CD4-positive, alpha-beta T cell treated with Interleukin-4 for 1 hour (primary cell): Measurements from ENCODE around the gene SLC6A17.

Source experiments
- DNase-seq, 2 donors: peaks; one replicate each; pipeline ENCODE4 v3.0.0-alpha.2; 2020 to 2022

Gene SLC6A17

DNA sequence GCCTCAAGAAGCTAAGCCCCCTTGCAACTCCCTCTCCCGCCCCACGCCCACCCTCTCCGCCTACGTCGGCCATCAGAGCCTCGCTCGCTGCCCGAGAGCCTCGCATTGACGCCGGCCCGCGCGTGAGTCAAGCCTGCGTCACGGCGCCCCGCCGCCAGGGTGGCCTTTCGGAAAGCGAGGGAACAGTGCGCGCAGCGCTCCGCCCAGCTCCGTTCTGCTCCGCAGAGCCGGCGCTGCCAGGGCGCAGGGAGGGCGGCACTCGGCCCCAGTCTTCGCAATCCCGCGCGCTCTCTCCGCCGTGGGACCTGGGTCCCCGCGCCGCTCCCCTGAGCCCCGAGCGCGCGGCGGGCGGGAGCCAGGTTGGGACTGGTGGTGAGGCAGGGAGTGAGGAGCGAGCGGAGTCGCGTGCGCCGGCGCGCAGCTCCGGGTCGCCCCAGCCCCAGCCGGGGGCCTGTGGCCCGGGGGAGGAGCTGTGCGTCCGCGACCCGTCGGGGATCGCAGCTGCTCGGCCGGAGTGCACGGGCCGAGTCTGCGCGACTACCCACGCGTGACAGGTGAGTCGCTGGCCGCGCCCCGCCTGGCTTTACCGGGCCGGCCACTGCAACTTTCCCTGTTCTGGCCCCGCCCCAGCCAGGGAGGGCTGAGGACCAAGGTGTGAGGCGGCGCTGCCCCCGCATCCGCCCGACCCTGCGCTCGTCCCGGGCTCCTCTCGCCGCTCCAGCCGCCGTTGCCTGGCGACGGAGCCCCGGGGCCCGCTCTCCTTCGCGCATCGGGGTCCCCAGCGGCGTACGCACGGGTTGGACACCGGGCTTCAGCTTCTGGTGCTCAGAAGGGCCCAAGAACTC lies at the start of gene SLC6A17:
SLC6A17 (plus strand) TSS at position 165 of the 845 bp plus-strand sequence. CDS start 16,436 bp downstream, outside the sequence.
- DNase-seq = no peak

DNA sequence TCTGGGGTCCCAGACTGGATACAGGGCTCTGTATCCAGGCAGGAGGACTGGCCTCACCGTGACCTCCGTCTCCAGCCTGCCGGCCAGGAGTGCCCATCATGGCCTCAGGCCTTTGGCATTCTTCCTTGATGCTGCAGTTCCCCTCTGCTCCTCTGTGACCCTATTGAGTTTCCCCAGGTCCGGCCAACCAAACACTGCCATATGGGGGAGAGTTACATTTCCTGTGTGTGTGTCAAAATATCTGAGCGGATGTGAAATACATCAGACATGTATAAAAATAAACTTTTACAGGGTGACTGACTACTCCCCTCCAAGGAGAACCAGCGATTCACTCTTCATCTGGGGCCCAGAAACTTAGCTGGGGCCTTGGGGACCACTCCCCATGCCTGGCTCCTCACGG lies 48.2 kb upstream of the SLC6A17 start:
- DNase-seq = no peak

DNA sequence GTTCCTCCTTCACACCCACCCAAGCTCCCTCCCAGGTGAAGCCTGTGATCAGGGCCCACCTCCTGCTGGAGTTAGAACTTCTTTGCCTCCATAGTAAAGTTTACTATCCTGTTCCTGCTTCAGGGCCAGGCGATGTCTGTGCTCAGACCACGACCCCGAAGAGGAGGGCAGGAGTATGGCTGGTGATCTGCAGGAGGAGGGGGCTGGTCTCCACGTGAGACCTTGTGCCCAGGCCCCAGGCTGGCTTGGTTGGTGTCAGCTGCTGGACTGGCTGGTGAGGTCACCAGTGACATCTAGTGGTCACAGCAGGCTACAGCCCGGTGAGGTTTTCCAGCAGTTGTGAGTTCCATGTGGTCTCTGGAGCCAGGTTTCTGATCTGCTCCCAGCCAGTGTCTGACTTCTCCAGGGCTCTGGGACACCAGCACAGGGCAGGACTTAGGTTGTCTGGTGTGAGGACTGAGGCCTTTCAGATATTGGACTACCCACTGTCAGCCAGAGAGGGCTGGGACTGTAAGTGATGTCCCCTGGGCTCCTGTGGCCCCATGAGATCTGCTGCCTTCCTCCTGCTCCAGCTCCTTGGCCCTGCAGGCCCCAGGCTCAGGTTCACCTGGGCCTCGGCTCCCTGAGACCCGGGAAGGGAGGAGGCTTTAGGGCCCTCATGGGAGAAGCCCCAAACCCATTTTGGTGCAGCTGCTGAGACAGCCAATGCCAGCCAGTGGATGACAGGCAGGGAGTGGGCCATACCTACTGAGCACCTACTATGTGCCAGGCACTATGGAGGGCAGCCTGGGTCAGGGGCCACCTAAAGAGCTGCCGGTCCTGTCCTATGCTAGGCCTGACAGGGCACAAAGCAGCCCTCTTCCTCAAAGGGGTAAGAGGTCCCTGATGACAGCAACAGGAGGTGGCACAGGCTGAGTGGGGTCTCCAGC lies 44.0 kb upstream of the SLC6A17 start:
- DNase-seq = peak; percentile 58 to 67

DNA sequence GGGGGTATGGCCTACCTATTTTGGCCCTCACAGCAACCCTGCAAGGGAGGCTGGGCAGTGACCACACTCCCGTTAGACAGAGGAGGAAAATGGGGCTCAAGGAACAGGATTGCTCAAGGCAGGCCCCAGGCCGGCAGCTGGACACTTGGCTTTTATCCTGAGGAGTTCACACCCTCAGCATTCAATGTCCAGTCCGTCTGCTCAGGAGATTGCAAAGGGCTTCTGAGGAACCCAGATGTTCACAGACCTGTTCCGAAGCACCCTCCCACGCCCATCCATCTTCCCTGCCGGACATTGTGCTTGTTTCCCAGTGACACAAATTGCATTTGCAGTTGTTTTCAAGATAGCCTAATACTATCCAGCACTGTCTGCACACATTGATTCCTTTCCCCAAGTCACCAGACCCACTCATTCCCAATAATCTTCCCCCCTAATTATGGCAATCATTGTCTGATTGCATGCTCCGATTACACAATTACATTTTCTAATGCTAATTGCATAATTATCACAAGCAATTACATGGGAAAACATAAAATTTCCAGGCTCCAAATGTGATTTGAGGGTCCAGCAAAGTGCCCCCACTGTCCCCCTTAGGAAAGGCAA lies 42.3 kb upstream of the SLC6A17 start:
- DNase-seq = no peak

DNA sequence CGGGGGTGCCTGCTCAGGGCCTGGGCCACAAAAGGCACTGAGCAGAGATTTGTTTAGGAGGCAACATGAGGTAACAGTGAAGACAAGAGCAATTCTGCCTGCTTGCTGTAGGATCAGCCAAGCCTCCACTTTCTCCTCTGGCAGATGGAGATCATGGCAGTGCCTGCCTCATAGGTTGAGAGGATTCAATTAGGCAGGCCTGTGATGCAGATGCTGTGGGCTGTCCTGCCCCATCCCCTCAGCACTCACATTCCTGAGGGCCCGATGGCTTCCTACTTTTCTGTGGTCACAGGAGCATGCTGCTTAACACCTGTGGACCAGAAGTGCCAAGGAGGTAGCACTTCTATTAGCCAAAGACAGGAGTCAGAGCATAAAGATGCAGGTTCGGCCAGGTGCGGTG lies 39.2 kb upstream of the SLC6A17 start:
- DNase-seq = no peak

DNA sequence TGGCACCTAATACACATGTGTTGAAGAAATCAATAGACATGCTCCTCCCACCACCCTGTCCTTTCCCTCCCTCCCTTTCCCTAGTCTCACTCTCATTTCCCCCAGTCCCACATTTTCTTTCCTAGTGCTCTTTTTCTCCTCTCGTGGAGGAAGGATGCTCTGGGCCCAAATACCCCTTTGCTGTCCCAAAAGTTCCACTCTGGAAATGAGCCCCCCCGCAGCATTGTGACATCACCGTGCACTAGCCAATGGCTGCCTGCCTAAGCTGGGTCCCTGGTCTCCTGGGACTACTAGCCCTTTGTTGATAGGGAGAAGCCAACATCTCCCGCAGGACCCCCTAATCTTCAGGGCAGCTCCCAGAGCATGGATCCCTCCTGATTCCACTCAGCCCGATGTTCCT lies 38.2 kb upstream of the SLC6A17 start, which contains the start of gene UBL4B:
UBL4B (plus strand) TSS at position 301 of the 400 bp plus-strand sequence; CDS start at position 393, 92 bp downstream.
- no peak for DNase-seq

DNA sequence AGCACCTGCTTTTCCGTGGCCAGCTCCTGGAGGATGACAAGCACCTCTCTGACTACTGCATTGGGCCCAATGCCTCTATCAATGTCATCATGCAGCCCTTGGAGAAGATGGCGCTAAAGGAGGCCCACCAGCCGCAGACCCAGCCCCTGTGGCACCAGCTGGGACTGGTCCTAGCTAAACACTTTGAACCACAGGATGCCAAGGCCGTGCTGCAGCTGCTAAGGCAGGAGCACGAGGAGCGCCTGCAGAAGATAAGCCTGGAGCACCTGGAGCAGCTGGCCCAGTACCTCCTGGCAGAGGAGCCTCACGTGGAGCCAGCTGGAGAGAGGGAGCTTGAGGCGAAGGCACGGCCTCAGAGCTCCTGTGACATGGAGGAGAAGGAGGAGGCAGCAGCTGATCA lies 37.6 kb upstream of the SLC6A17 start:
- DNase-seq = no peak

DNA sequence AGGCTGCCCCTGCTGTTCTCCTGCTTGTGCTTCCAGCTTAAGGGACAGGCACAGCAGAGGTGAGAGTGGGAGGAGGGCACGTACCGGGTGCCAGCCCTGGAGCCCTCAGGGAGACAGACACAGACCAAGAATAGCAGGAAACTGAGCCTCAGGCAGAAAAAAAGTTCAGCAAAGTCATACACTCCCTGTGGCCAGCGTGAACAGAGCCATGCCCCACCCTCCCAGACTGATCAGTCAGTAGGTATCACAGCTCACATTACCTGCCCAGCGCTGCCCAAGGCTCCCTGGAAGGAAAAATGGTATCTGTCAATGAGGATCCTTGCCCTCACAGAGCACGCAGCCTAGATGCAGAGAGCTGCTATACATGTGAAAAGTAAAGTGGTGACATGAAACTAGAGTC lies 36.7 kb upstream of the SLC6A17 start:
- no peak for DNase-seq

DNA sequence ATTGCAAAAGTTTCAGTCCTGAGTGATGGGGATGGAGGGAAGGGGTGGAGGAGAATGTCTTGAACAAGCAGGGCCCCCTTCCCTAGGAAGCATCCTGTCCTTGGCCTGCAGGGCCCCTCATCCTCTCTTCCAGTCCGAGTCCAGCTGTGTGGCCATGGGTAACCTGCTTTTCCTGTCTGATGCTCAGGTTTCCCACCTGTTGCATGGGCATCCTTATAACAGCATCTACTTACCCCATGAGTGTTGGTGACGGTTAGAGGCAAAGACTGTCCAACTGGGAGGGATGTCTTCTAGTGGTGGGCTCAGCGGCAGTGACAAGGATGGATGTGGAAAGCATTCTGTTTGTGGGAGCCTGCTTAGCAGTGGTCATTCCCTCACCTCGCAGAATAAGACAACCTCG lies 36.1 kb upstream of the SLC6A17 start:
- no peak for DNase-seq

DNA sequence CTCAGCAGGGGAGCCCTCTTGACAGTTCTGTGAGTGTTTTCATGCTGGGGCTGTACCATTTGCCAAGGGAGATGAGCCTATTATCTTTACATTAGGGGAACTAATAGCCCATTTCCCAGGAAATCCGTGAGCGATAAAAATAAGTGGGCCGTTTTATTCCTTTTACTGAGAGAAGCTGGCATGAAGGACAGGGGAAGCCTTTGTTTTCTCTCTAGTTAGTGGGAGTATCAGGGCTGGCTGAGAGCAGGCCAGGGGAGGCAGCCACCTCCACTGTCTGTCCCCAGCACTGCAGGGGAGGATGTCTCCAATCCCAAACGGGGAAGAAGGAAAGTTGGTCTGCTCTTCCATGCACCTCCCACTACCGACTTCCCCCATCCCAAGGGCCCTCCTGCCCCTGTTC lies 35.5 kb upstream of the SLC6A17 start:
- DNase-seq = no peak

DNA sequence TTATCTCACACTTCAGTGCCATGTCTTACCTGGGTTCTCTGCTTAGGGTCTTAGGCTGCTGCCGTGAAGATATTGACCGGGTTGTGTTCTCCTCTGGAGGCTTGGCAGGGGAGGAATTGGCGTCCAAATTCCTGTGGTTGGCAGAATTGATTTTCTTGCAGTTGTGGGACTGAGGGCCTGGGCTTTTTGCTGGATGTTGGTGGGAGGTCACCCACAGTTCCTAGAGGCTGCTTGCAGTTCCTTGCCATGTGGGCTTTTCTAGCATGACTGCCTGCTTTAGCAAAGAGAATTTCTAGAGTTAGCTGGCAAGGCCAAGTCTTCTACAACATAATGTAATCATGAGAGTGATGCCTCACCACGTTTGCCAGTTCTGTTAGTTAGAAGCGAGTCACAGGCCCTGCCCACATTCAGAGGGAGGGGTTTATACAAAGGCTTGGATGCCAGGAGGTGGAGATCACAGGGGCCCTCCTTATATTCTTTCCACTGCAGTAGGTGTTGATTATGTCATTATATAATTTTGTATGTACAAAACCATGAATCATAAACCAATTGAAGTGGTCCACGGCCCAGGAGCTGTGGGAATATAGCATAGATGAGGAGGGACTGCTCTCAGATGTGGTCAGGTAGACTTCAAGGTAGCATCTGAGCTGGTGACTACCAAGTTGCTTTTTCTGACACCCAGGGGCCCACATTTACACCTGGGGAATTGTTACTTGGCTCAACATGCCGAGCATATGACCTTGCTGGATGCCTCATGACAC lies 31.5 kb upstream of the SLC6A17 start:
- DNase-seq = no peak

DNA sequence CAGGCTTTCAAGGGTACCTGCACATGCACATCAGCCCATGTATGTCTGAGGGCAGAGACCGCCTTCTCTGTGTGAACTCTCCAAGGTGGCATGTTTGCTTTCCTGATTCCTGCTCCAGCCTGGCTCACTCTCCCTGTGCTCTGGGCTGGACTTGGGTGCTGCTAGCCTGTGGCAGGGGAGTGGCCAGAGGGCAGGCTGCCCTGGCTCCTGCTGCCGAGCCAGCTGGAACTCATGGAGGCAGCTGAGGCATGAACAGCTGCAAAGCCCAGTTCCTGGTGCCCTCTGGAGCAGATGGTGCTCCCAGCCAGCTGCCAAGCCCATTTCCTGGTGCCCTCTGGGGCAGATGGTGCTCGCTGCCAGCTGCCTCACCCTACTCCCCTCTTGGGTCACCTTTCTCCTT lies 30.5 kb upstream of the SLC6A17 start:
- no peak for DNase-seq

DNA sequence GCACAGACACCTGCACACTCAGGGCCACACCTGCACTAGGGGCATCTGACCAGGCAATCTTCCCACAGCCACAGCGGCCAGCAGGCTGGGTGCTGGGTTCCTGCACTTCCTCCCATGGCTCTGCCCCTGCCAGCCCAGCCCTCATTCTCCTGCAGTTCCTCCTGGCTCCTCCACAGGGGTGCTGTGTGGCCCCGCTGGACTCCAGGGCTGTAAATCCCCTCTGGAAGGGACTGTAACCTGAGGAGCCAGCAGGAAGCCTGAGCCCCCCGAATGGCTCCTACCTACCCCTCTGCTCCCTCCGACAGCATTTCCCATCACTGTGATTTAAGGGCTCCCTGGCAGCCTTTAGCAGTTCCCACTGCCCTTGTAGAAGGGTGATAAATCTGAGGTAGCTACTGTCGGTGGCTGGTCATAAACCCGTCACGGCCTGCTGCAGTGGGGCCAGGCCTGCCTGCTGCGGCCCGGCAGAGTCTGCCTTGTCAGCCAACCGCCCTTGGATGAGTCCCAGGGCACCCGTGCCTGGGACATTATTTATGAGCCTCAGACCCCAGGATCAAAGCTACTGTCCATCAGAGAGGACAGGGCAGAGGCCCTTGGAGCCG lies 29.2 kb upstream of the SLC6A17 start:
- DNase-seq = no peak

DNA sequence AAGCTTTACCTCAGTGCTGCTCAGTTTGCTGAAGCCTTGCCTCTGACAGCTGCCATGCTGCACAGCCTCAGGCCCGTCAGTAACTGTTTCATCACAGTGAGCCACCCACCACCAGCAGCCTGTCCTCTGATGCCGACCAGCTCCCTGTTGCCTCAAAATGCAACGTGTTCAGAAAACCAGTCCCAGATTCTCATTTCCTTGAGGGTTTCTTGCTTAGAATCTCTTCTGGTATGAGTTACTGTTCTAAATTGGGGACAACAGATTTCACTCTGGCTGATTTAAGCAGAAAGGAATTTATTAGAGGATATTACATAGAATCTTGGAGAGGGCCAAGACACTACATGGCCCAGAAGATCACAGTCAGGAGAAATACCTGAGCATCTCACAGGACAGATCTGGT lies 27.1 kb upstream of the SLC6A17 start:
- DNase-seq = no peak

DNA sequence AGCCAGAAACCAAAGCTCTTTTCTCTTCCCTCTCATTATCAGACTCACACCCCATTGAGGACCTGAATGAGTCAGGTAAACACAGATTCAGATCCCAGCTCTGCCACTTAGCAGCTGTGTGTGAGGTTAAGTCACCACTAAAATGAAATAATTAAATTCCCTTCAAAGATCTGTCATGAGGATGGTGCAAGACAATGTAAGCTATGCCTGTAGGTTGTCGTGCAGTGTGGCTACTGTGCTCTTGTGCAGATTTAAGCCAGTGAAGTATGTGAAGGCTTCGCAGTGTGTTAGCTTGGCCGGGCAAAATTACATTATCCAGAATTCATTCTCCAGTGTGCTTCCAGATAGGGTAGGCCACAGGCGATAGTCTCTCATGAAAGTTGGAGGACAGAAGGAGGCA lies 24.5 kb upstream of the SLC6A17 start:
- DNase-seq = no peak

DNA sequence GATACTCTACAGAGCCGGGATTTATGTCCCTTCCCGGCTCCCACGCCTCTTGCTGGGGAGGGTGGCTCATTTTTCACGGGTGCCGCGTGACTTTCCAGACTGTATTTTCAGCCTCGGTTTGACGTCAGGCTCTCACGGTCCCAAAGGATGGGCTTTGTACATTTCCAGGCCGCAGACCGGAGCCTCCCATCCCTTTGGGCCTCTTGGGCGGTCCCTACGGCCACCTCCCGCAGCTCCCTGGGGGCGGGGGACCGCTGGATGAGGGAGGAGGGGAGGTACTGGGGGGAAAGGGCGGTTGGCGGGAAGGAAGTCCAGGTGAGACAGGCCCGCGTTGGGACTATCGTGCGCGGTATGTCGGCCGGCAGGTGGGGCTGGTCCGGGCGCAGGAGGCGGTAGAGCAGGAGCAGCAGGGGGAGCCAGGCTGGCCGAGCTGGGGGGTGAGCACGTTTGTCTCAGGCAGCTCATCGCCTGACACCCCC lies 20.1 kb upstream of the SLC6A17 start:
- no peak for DNase-seq

DNA sequence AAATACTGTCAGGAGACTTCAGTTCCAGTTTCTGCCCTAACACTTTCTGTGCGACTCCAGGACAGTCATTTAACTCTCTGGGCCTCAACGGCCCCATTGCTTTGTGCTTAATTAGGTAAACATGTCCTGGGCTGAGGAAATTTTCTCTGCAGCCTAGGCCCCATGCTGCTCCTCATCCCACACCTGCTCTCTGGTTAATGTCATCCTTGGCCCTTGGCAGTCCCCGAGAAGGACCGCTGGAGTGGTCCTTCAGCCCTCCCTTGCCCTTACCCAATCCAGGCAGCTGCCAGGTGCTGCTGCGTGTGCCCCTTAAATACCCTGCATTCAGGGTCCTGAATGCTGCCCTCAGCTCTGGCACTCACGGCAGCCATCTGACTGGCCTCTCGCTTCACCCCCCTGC lies 19.3 kb upstream of the SLC6A17 start:
- DNase-seq = no peak

DNA sequence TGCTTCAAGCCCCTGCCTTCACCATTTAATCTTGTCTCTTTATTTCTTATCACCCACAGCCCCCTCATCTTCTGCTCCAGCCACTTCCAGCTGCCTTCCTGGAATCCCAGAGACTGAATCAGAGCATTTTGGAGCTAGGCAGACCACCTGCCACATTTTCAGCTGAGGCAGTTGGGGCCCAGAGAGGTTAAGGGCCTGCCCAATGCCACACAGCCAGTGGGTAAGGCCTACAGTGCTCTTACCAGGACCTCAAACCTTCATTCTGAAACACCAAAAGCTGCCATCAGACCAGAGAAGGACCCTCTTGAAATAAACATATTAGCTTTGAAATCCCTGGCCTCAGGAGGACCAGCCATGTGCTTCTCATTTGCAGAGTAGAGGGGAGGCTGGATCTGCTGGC lies 17.6 kb upstream of the SLC6A17 start:
- no peak for DNase-seq

DNA sequence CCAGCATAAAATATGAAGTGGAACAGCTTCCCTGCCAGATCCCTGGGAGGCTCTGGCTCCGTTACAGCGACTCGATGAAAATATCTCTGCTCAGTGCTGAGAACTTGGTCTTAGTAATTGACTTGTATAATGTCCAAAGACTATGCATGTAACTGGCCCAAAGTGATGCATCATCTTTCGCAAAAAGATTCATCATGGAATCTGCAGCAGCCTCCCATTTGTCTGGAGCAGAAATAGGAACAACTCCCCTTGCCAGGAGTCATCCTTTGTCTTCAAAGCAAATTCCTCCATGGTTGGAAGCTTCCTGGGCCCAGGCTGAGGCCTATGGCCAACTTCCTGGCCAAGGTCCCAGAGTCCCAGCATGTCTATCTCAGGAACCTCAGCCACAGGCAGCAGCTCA lies 16.9 kb upstream of the SLC6A17 start:
- DNase-seq = no peak

DNA sequence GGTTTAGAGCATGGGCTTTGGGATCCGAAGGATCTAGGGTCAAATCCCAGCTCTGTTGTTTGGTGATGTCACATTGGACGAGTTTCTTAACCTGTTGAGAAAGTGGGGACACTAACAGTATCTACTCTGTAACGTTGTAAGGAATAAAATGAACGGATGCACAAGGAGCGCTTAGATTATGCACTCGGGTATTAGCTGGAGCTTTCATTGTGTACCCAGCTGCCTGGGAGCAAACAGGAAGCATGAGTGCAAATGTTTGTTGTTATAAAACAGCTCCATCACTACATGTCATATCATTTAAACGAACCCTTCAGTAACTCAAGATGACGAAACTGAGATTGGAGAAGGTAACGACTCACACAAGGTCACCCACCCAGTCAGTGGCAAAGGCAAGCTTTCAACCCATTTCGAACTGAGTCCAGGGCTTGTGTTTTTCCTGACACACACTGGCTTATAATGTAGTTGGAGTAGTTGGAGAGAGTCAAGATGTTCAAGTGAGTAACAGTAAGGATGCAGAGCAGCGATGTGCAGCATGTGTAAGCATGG lies 16.2 kb upstream of the SLC6A17 start:
- no peak for DNase-seq

DNA sequence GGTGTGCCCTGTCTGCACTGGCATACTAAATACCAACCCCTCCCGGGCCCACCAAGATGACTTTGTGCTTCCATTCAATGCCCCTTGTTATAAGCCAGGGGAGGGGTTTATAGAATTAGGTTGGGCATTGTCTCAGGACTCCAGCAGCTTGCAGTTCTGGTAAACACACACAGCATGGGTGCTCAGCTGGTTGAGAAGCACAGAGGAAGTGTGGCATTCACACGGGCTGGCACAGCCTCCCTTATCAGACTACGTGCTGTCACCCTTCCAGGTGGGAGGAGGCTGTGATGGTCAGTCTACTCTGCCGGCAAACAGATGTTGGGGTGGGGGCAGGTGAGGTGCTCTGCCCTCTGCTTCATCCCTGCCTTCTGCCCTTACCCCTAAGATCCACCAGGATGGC lies 15.0 kb upstream of the SLC6A17 start:
- DNase-seq = no peak

DNA sequence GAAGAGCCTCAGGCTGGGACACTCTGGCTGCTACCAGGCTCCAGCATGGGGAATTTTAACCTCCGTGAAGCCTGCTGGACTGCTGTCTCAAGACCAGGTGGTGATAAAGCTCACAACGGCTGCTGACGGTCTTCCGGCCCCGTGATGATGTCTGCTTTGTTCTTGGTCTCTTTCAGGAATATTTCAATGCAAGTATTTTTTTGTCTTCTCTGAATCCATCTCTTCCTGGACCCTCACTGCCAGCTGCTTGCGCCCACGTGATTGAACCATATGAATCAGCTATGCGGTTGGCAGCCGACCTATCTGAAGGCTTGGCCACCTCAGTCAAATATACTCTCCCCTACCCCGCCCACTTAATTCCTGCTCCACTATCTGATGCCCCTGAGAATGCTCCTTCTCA lies 14.6 kb upstream of the SLC6A17 start:
- DNase-seq = no peak
